ENCODE measurements around the gene RS1. TPM values are rescaled to one million over a fixed set of nuclear protein-coding genes. Genes with fewer than 3 reads are reported as not detected.

The RS1 gene
- total RNA-seq, 5 donors from 2014 or later (not counting 1 experiment from before 2014, with no cell fraction given): not detected

DNA sequence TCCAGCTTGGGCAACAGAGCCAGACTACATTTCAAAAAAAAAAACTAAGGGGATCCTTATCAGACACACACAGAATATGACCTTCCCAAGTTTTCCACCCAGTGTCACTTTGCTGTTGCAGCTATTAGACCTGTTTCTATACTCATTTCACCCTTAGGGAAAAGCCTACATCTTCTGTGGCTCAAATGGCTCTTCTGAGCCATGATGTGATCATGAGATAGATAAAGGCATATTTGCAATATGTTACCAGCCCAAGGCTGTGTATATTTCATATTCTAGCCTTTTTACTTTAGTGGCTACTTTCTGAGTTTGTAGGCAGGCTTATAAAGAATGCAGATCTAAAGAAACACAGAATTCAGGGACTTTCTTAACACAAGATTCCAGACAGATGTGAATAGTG lies 19.3 kb downstream of the RS1 start:
- H3K36me3 Mint-ChIP-seq: no peaks in the 10 kb centered on the region
- POLR2A ChIA-PET: no interaction called here
- no peak overlapping the region for H3K27ac ChIP-seq (ENCODE audit: low read length)
- H3K4me1 Mint-ChIP-seq: no peaks in the 10 kb centered on the region
- DNase-seq: no peak
- H3K27me3 ChIP-seq (replicated peaks in 1 of 2; ENCODE audit: control insufficient read depth in 2 of 2, extremely low read depth in 1 of 2, insufficient read depth in 2 of 2, low read length in 1 of 2): no peaks in the 10 kb centered on the region
- H3K36me3 ChIP-seq (ENCODE audit: control insufficient read depth in 2 of 2, extremely low read depth in 1 of 2, insufficient read depth in 1 of 2, low read length in 1 of 2): no peaks in the 10 kb centered on the region
- no peak for ATAC-seq (replicated peaks in 1 of 4)
- H3K9me3 Mint-ChIP-seq: no peaks in the 10 kb centered on the region
- H3K4me3 Mint-ChIP-seq: no peak overlapping the region
- no peak overlapping the region for H3K27ac Mint-ChIP-seq
- H3K27me3 Mint-ChIP-seq: no peaks in the 10 kb centered on the region
- no peaks in the 10 kb centered on the region for H3K4me1 ChIP-seq (ENCODE audit: control insufficient read depth in 1 of 2, extremely low read depth in 1 of 2, insufficient read depth in 2 of 2, low read length in 2 of 2)
- no peak overlapping the region for H3K4me3 ChIP-seq (ENCODE audit: control insufficient read depth in 1 of 2, extremely low read depth in 1 of 2, low read length in 1 of 2)
- CTCF ChIA-PET: no interaction called here
- no peaks in the 10 kb centered on the region for H3K9me3 ChIP-seq

DNA sequence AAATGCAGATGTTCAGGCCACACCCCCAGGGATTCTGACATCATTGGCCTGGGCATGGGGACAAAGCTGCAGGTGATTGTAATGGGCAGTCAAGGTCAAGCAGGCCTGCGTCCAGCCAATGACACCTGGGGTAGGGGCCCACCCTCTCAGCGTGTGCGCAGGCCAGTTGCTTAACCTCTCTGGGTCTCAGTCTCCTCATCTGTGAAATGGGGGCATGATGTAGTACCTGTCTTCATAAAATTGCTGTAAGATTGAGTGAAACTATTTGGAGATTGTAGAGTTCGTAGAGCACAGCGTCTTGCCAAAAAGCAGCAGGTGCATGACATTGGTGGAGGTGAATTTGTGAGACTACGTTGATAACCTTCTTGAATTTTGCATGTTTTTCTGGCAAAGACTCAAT lies 21.2 kb downstream of the RS1 start:
- Mint-ChIP-seq H3K36me3 (no peaks in the 10 kb centered on the region), H3K27ac (no peak overlapping the region), H3K4me1 (no peaks in the 10 kb centered on the region), H3K4me3 (no peak overlapping the region), H3K27me3 (peaks cover 0 to 2% of the 10 kb centered on the region in 2 donors), H3K9me3 (no peaks in the 10 kb centered on the region)
- H3K4me3 ChIP-seq (ENCODE audit: control insufficient read depth in 1 of 2, extremely low read depth in 1 of 2, low read length in 1 of 2): no peak overlapping the region
- DNase-seq (no peak), ATAC-seq (replicated peaks in 1 of 4) (no peak)
- H3K4me1 ChIP-seq (ENCODE audit: control insufficient read depth in 1 of 2, extremely low read depth in 1 of 2, insufficient read depth in 2 of 2, low read length in 2 of 2): no peaks in the 10 kb centered on the region
- no peaks in the 10 kb centered on the region for H3K36me3 ChIP-seq (ENCODE audit: control insufficient read depth in 2 of 2, extremely low read depth in 1 of 2, insufficient read depth in 1 of 2, low read length in 1 of 2)
- ChIA-PET POLR2A (no interaction called here), CTCF (no interaction called here)
- H3K27me3 ChIP-seq (replicated peaks in 1 of 2; ENCODE audit: control insufficient read depth in 2 of 2, extremely low read depth in 1 of 2, insufficient read depth in 2 of 2, low read length in 1 of 2): no peaks in the 10 kb centered on the region
- no CpG with 5 or more reads among the region's 6 CpGs for WGBS (ENCODE audit: insufficient coverage)
- H3K9me3 ChIP-seq: no peaks in the 10 kb centered on the region
- H3K27ac ChIP-seq (ENCODE audit: low read length): no peak overlapping the region

DNA sequence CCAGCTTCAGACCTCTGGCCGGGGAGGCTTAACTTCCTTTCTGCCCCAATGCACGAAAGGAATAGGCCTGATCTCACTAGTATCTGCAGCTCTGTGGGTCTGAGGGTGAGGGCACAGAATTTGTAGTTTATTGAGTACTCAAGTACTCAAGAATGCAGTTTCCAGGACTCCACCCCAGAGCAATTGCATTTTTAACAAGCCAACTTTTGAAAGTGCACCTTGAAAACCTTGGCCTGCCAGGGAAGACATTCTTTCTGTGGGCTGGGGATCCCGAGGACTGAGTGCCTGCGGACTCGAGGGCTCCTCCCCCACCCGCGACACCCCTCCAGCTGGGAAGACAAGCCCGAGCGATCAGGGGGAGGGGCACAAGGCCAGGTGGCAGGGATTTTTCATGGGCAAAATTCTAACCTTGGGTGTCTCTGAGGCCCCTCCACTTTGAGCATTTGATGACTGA lies 22.4 kb downstream of the RS1 start:
- Histone ChIP-seq H3K36me3 (ENCODE audit: control insufficient read depth in 2 of 2, extremely low read depth in 1 of 2, insufficient read depth in 1 of 2, low read length in 1 of 2) (no peaks in the 10 kb centered on the region), H3K4me3 (ENCODE audit: control insufficient read depth in 1 of 2, extremely low read depth in 1 of 2, low read length in 1 of 2) (no peak overlapping the region), H3K9me3 (no peaks in the 10 kb centered on the region), H3K27ac (ENCODE audit: low read length) (no peak overlapping the region), H3K27me3 (replicated peaks in 1 of 2; ENCODE audit: control insufficient read depth in 2 of 2, extremely low read depth in 1 of 2, insufficient read depth in 2 of 2, low read length in 1 of 2) (no peaks in the 10 kb centered on the region), H3K4me1 (ENCODE audit: control insufficient read depth in 1 of 2, extremely low read depth in 1 of 2, insufficient read depth in 2 of 2, low read length in 2 of 2) (no peaks in the 10 kb centered on the region)
- ChIA-PET POLR2A (no interaction called here), CTCF (no interaction called here)
- Mint-ChIP-seq H3K4me3 (no peak overlapping the region), H3K9me3 (no peaks in the 10 kb centered on the region), H3K36me3 (no peaks in the 10 kb centered on the region), H3K27ac (no peak overlapping the region), H3K27me3 (peaks cover 0 to 5% of the 10 kb centered on the region in 2 donors), H3K4me1 (no peaks in the 10 kb centered on the region)
- DNase-seq (no peak), ATAC-seq (replicated peaks in 1 of 4) (no peak)
- WGBS (ENCODE audit: insufficient coverage): 100% methylated on average over 1 of the region's 9 CpGs

DNA sequence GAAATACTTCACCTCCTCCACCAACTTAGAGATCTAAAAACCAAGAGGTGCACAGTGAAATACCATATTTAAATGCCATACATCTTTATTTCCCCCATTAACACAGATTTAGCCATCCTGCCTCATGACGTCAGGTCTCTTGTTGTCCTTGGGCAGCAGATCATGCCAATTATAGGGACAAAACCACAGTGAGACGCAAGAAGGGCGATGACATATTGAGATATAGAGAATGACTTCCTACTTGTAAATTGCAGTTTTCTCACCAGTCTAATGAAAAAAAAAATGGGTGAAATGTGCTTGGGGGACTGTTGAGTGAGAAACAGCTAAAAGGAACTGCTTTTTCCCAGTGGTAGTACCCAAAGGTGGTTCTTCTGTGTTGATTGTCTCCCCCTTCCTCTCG lies 24.3 kb downstream of the RS1 start:
- no peaks in the 10 kb centered on the region for H3K27me3 ChIP-seq (replicated peaks in 1 of 2; ENCODE audit: control insufficient read depth in 2 of 2, extremely low read depth in 1 of 2, insufficient read depth in 2 of 2, low read length in 1 of 2)
- Mint-ChIP-seq H3K4me1 (no peaks in the 10 kb centered on the region), H3K27me3 (peaks cover 0 to 5% of the 10 kb centered on the region in 2 donors), H3K9me3 (no peaks in the 10 kb centered on the region), H3K4me3 (no peak overlapping the region), H3K27ac (no peak overlapping the region), H3K36me3 (no peaks in the 10 kb centered on the region)
- no peaks in the 10 kb centered on the region for H3K36me3 ChIP-seq (ENCODE audit: control insufficient read depth in 2 of 2, extremely low read depth in 1 of 2, insufficient read depth in 1 of 2, low read length in 1 of 2)
- H3K4me1 ChIP-seq (ENCODE audit: control insufficient read depth in 1 of 2, extremely low read depth in 1 of 2, insufficient read depth in 2 of 2, low read length in 2 of 2): no peaks in the 10 kb centered on the region
- CTCF ChIA-PET: no interaction called here
- H3K9me3 ChIP-seq: no peaks in the 10 kb centered on the region
- DNase-seq (no peak), ATAC-seq (replicated peaks in 1 of 4) (no peak)
- H3K27ac ChIP-seq (ENCODE audit: low read length): no peak overlapping the region
- POLR2A ChIA-PET: no interaction called here
- WGBS (ENCODE audit: insufficient coverage): 100% methylated on average over 1 of the region's 4 CpGs
- no peak overlapping the region for H3K4me3 ChIP-seq (ENCODE audit: control insufficient read depth in 1 of 2, extremely low read depth in 1 of 2, low read length in 1 of 2)

DNA sequence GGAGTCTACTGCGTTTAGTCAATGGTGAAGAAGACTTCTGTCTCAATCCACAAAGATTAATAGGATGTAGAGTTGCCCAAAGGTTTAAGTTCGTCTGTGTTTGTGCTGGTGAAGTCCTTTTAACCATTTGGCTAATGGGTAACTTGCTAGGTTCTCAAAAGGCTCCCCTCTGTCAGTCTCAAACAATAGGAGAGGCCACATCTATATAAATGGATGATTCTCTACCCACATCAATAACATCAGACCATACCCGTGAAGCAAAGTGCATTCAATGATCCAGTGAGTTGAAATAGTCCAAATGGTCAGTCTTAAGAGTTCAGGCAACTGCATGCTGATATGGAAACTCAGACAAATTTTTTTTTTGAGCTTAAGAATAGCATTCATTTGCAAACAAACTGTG lies 28.1 kb downstream of the RS1 start:
- Mint-ChIP-seq H3K4me3 (no peak overlapping the region), H3K9me3 (no peaks in the 10 kb centered on the region), H3K4me1 (no peaks in the 10 kb centered on the region), H3K27me3 (peaks cover 0 to 5% of the 10 kb centered on the region in 2 donors), H3K27ac (no peak overlapping the region), H3K36me3 (no peaks in the 10 kb centered on the region)
- no peak for DNase-seq
- ChIA-PET POLR2A (no interaction called here), CTCF (no interaction called here)
- no peak for ATAC-seq (replicated peaks in 1 of 4)
- no peak overlapping the region for H3K4me3 ChIP-seq (ENCODE audit: control insufficient read depth in 1 of 2, extremely low read depth in 1 of 2, low read length in 1 of 2)
- WGBS (ENCODE audit: insufficient coverage): no CpG with 5 or more reads among the region's 3 CpGs
- no peaks in the 10 kb centered on the region for H3K4me1 ChIP-seq (ENCODE audit: control insufficient read depth in 1 of 2, extremely low read depth in 1 of 2, insufficient read depth in 2 of 2, low read length in 2 of 2)
- no peaks in the 10 kb centered on the region for H3K36me3 ChIP-seq (ENCODE audit: control insufficient read depth in 2 of 2, extremely low read depth in 1 of 2, insufficient read depth in 1 of 2, low read length in 1 of 2)
- no peaks in the 10 kb centered on the region for H3K9me3 ChIP-seq
- no peaks in the 10 kb centered on the region for H3K27me3 ChIP-seq (replicated peaks in 1 of 2; ENCODE audit: control insufficient read depth in 2 of 2, extremely low read depth in 1 of 2, insufficient read depth in 2 of 2, low read length in 1 of 2)
- H3K27ac ChIP-seq (ENCODE audit: low read length): no peak overlapping the region

DNA sequence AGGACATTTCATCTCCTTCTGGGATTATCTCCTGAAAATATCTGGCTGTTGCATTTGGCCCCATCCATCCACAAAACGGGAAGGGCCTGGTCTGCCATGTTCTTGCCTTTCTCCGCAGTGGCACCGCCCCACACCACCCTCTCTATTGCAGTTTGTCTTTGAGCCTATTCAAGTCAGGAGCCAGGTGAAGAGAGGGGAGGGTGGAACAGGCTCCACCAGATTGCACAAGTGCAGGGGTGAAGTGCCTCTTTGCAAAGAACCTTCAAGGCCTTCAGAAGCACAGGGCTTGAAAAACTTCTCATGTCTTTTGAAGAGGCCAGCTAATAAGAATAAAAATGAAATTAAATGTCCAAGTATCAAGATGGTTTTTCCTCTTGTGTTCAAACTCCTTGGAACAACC lies 28.7 kb downstream of the RS1 start:
- Histone ChIP-seq H3K27me3 (replicated peaks in 1 of 2; ENCODE audit: control insufficient read depth in 2 of 2, extremely low read depth in 1 of 2, insufficient read depth in 2 of 2, low read length in 1 of 2) (no peaks in the 10 kb centered on the region), H3K27ac (ENCODE audit: low read length) (no peak overlapping the region), H3K4me3 (ENCODE audit: control insufficient read depth in 1 of 2, extremely low read depth in 1 of 2, low read length in 1 of 2) (no peak overlapping the region), H3K36me3 (ENCODE audit: control insufficient read depth in 2 of 2, extremely low read depth in 1 of 2, insufficient read depth in 1 of 2, low read length in 1 of 2) (no peaks in the 10 kb centered on the region), H3K4me1 (ENCODE audit: control insufficient read depth in 1 of 2, extremely low read depth in 1 of 2, insufficient read depth in 2 of 2, low read length in 2 of 2) (no peaks in the 10 kb centered on the region), H3K9me3 (no peaks in the 10 kb centered on the region)
- no CpG with 5 or more reads among the region's 3 CpGs for WGBS (ENCODE audit: insufficient coverage)
- peaks cover 0 to 5% of the 10 kb centered on the region in 2 donors for H3K27me3 Mint-ChIP-seq
- CTCF ChIA-PET: no interaction called here
- H3K27ac Mint-ChIP-seq: no peak overlapping the region
- H3K4me1 Mint-ChIP-seq: no peaks in the 10 kb centered on the region
- H3K4me3 Mint-ChIP-seq: no peak overlapping the region
- no peaks in the 10 kb centered on the region for H3K9me3 Mint-ChIP-seq
- H3K36me3 Mint-ChIP-seq: no peaks in the 10 kb centered on the region
- DNase-seq: no peak
- POLR2A ChIA-PET: no interaction called here
- ATAC-seq (replicated peaks in 1 of 4): no peak

DNA sequence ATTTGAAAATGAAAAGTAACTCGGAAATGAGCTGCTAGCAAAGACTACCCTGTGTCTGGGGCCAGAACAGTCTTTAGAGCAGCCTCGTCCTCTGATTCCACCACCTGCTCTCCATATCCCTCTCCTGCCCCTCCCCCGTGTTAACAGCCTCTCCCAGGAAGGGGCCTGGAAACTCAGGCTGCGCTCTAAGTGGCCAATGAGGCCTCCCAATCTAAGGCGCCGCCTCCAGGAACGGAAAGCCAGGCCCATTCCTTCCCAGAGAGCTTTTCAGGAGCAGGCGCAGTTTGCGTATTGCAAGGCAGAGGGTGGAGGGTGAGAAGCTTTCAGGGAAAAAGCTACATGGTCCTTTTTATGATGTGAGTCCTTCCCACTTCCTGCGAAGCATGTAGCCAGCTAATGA lies 31.2 kb downstream of the RS1 start:
- no peaks in the 10 kb centered on the region for H3K9me3 ChIP-seq
- POLR2A ChIA-PET: no interaction called here
- Mint-ChIP-seq H3K9me3 (no peaks in the 10 kb centered on the region), H3K36me3 (no peaks in the 10 kb centered on the region), H3K4me1 (no peaks in the 10 kb centered on the region), H3K27ac (no peak overlapping the region), H3K27me3 (peaks cover 0 to 3% of the 10 kb centered on the region in 2 donors), H3K4me3 (no peak overlapping the region)
- H3K27ac ChIP-seq (ENCODE audit: low read length): no peak overlapping the region
- no peak overlapping the region for H3K4me3 ChIP-seq (ENCODE audit: control insufficient read depth in 1 of 2, extremely low read depth in 1 of 2, low read length in 1 of 2)
- no peaks in the 10 kb centered on the region for H3K4me1 ChIP-seq (ENCODE audit: control insufficient read depth in 1 of 2, extremely low read depth in 1 of 2, insufficient read depth in 2 of 2, low read length in 2 of 2)
- no peaks in the 10 kb centered on the region for H3K27me3 ChIP-seq (replicated peaks in 1 of 2; ENCODE audit: control insufficient read depth in 2 of 2, extremely low read depth in 1 of 2, insufficient read depth in 2 of 2, low read length in 1 of 2)
- DNase-seq: no peak
- 75% methylated on average over 1 of the region's 10 CpGs for WGBS (ENCODE audit: insufficient coverage)
- ATAC-seq (replicated peaks in 1 of 4): no peak
- no peaks in the 10 kb centered on the region for H3K36me3 ChIP-seq (ENCODE audit: control insufficient read depth in 2 of 2, extremely low read depth in 1 of 2, insufficient read depth in 1 of 2, low read length in 1 of 2)
- CTCF ChIA-PET: no interaction called here

Measured in T-cell (primary cell).